ENCODE results near the gene PLCB4.

The PLCB4 gene

GRCh38 chr20:9507544-9508239 lies 438.8 kb downstream of the PLCB4 start:
- DNase-seq: no peak

DNA sequence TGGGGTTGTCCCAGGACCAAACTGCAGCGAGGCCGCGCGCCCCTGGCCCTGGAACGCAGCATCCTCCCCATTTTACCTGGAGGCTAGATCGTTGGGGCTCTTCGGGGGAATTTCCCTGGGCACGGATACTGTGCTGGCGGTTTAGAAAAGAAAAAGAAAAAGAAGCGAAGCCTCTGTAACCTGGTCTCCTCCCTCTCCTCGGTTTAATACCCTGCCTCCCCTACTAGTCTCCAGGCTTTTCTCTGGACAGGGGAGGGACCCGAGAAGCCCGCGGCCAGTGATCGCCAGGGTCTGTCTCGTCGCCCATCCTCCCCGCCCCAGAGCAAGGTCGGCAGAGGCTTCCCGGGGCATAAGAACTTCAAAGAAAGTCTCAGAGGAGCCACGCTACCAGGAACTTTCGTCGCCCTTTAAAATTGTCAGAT lies 439.4 kb downstream of the PLCB4 start:
- no peak for DNase-seq

DNA sequence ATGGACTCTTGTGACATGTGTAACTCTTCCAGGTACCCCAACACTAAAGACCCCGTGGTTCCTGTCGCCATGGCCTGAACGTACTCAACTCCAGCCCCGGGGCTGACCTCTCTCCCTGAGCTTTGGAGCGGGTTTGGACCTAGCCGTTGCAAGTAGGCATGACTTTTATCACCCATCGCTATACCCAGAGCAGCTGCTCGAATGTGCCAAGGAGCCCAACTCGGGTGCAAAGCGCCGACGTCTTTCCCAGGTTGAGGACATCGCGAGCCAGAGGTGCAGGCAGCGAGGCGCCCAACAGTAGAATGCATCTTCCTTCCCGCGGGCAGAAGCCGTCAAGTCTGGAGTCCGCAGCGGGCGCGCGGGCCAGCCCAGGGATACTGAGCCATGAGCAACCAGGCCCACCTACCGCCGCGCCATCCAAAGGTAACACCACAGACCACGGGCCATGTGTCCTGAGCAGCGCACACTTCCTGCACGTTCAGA lies 439.9 kb downstream of the PLCB4 start:
- no peak for DNase-seq

DNA sequence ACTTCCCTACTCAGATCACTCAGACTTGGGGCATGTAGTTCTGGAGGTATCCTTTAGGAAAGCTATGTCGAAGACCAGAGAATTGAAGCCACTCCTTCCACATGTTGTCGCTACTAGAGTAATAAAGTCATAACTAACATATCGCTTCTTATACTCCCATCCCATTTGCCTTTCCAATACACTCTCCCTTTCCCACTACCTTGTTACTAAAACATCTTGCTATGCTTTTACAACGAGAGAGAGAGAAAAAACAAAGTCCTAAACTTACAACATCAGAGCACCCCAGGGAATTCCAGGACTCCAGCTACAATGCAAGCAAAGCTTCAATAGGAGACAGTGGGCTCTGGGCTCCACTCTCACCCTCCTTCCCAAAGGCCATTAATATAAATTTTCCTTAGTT lies 440.4 kb downstream of the PLCB4 start:
- no peak for DNase-seq

DNA sequence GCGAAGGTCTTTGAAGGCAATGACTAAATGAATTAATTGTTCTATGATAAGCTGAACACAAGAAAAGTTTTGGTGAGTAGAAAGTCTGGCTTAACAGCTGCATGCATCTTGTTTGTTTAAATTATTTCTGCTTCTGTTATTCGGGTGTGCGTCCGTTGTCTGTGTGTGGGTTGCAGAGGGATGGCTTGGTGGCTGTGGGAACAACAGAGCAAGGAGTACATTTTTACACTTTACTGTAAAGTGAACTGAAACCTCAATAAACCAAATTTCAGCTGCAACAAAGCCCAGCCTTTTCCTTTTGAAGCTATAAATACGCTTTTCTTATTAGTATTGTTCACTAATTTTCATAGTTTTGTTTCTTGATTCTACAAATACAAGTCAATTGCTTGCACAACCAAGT lies 442.0 kb downstream of the PLCB4 start:
- no peak for DNase-seq

DNA sequence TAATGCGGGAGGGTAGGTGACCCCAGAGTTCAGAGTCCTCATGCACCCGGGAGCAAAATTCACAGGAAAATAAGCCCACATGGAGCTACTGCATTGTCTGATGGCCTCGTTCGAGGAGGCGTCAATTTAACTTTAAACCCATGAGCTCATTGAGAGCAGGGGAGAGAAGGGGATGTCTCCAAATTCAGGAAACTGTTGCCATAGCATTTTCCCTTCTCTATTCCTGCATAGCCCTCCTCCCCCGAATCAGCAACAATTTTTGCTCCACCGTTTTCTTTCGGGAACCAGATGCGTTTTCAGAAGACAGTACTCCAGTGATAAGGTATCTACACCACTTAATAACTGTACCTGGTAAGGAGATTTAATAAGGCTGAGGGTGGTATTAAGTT lies 445.2 kb downstream of the PLCB4 start:
- DNase-seq: no peak

- no peak for DNase-seq
Measured at GRCh38 chr20:9514461-9515213, 445.8 kb downstream of the PLCB4 start, which contains the start of gene LAMP5. Gene LAMP5 (plus strand): TSS chr20:9514590. CDS start chr20:9514853, 263 bp downstream.

DNA sequence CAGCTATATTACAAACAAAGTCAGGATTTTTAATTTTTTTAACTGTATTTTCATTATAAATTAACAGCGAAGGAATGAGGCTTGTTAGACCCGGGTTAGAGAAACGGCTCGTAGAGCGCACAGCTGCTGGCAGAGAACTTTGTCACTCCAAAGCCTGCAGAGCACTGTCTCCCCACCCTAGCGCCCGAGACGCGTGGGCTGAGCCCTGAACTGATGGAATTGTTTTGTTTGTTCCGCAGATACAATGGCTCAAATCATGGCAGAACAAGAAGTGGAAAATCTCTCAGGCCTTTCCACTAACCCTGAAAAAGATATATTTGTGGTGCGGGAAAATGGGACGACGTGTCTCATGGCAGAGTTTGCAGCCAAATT lies 446.3 kb downstream of the PLCB4 start:
- no peak for DNase-seq

DNA sequence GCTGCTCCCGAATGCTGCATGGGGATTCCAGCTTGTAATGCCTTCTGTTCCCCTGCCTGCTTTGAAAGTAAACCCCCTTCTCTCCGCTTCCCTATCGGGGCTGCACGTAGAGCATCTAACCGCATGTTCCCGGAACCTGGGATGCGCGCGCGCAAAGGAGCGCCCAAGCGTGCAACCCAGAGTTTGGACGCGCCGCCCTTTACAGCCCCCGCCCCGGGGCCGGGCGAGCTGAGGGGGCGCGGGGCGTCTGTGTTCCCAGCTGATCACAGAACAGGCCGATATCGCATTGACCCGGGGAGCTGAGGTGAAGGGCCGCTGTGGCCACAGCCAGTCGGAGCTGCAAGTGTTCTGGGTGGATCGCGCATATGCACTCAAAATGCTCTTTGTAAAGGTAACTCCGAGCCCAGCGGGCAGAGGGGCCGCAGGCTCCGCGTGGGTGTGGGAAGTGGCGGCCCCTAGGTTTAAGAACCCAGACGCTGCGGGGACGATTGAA lies 446.9 kb downstream of the PLCB4 start:
- no peak for DNase-seq

GRCh38 chr20:9516234-9516871 lies 447.5 kb downstream of the PLCB4 start:
- DNase-seq: no peak

DNA sequence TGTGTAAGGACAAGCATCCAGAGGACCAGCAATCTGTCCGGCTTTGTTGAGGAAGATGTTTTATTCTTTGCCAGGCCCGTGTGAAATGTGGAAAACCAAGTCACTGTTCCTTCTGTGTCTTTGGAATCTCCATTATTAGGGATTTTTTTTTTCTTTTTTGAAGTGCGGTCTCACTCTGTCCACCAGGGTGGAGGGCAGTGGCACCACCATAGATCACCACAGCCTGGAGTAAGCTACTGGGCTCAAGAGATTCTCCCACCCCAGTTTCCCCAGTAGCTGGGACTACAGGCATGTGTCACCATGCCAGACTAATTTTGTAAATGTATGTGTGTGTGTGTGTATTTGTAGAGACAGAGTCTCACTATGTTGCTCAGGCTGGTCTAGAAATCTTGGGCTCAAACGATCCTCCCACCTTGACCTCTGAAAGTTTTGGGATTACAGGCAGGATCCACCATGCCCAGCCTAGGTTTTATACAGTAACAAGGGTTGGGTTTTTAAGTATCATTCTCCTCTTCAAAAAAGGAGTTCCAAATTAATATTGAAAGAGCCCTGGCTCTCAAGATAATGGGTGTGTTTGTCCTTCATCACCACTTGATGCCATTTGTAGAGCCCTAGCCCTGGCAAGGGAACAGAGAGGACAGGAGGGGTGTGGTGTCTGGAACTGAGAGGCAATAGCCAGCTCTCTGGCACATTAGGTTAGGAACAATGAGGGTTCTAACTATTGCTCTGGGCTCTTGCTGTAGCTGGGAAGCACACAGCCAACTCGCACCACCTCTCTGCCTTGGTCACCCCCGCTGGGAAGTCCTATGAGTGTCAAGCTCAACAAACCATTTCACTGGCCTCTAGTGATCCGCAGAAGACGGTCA lies 448.6 kb downstream of the PLCB4 start:
- DNase-seq: no peak

DNA sequence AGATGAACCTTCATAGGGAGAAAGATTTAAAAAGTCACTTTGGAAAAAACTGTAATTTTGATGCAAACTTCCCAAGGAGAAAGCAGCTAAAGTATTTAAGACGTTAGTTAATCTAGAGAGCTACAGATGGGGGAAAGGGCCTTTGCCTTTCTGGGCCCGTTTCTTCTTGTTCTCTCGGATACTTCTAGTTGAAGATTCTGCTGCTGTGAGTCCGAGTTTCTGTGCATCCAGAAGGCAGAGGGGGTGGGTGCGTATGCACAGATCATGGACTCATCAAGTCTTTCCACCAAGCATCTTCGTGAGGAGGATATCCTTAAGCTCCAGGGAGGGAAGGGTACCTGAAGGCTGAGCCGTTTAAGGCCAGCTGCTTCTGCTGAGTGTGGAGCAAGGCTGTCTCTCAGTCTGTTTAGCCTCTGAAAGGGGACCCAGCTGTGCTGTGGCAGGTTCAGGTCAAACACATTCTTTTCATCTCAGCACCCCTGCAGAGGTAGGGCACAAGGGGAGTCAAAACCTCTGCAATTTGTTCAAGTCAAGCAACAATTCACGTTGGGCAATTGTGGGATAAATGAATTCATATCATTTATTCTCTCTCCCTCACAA lies 449.8 kb downstream of the PLCB4 start:
- DNase-seq: no peak

GRCh38 chr20:9520086-9520485 lies 451.2 kb downstream of the PLCB4 start:
- no peak for DNase-seq

GRCh38 chr20:9523636-9524035 lies 454.7 kb downstream of the PLCB4 start:
- DNase-seq: no peak
